H9 (cell line): Measurements from ENCODE around the gene CIPC. TPM values are rescaled to one million over a fixed set of nuclear protein-coding genes. Genes with fewer than 3 reads are reported as not detected.

Experiments used
- DNase-seq: peaks from one replicate; pipeline ENCODE4 v3.0.0-alpha.2; 2017
- H2AFZ ChIP-seq: one replicate; pipeline ENCODE4 v1.6.1; 2013; ENCODE audit warnings: mild to moderate bottlenecking, low read length, control low read depth, moderate library complexity
- H2AK5ac ChIP-seq: 2 replicates; pipeline ENCODE4 v1.6.1; 2013; ENCODE audit warnings: low read length, control low read depth, mixed read lengths; ENCODE audit not compliant: insufficient read length
- H2BK120ac ChIP-seq: one replicate; pipeline ENCODE4 v1.6.1; 2013; ENCODE audit warnings: low read depth, mild to moderate bottlenecking, low read length, control low read depth, inconsistent platforms; ENCODE audit not compliant: poor library complexity, severe bottlenecking
- H2BK12ac ChIP-seq: 2 replicates; pipeline ENCODE4 v1.6.1; 2013; ENCODE audit warnings: low read length, control low read depth, mixed read lengths, low read depth; ENCODE audit not compliant: insufficient read length
- H2BK15ac ChIP-seq: 2 replicates; pipeline ENCODE4 v1.6.1; 2013; ENCODE audit warnings: low read depth, low read length, control low read depth
- H2BK20ac ChIP-seq: one replicate; pipeline ENCODE4 v1.6.1; 2013; ENCODE audit warnings: low read depth, mild to moderate bottlenecking, low read length, control low read depth, inconsistent platforms; ENCODE audit not compliant: poor library complexity, severe bottlenecking
- H2BK5ac ChIP-seq: 2 replicates; pipeline ENCODE4 v1.6.1; 2013; ENCODE audit warnings: low read length, control low read depth, mixed read lengths; ENCODE audit not compliant: insufficient read length
- H3K14ac ChIP-seq: 2 replicates; pipeline ENCODE4 v1.6.1; 2013; ENCODE audit warnings: low read length, control low read depth; ENCODE audit not compliant: insufficient read depth
- H3K18ac ChIP-seq: 2 replicates; pipeline ENCODE4 v1.6.1; 2013; ENCODE audit warnings: low read depth, mild to moderate bottlenecking, mixed read lengths, low read length, control low read depth; ENCODE audit not compliant: insufficient read length
- H3K23ac ChIP-seq: 2 replicates; pipeline ENCODE4 v1.6.1; 2013; ENCODE audit warnings: low read length, control low read depth, mixed read lengths, low read depth; ENCODE audit not compliant: insufficient read length
- H3K23me2 ChIP-seq: 2 replicates; pipeline ENCODE4 v1.6.1; 2013; ENCODE audit warnings: low read depth, mild to moderate bottlenecking, mixed read lengths, low read length, control low read depth; ENCODE audit not compliant: insufficient read length, poor library complexity, severe bottlenecking
- H3K27ac ChIP-seq: 2 replicates; pipeline ENCODE4 v1.5.1; 2013; ENCODE audit warnings: low read length, control low read depth, mixed read lengths, low read depth; ENCODE audit not compliant: insufficient read length
- H3K27me3 ChIP-seq: 2 replicates; pipeline ENCODE4 v1.6.1; 2013; ENCODE audit warnings: low read length, control low read depth, inconsistent platforms; ENCODE audit not compliant: insufficient read depth
- H3K4ac ChIP-seq: 2 replicates; pipeline ENCODE4 v1.6.1; 2013; ENCODE audit warnings: low read depth, mild to moderate bottlenecking, control low read depth, inconsistent platforms, low read length, moderate library complexity
- H3K4me1 ChIP-seq: 2 replicates; pipeline ENCODE4 v1.6.1; 2013; ENCODE audit warnings: low read length, control low read depth, inconsistent platforms; ENCODE audit not compliant: insufficient read depth
- H3K4me2 ChIP-seq: 2 replicates; pipeline ENCODE4 v1.6.1; 2013; ENCODE audit warnings: low read length, control low read depth, mixed read lengths; ENCODE audit not compliant: insufficient read length, insufficient read depth
- H3K56ac ChIP-seq: 2 replicates; pipeline ENCODE4 v1.6.1; 2013; ENCODE audit warnings: low read depth, mild to moderate bottlenecking, mixed read lengths, low read length, control low read depth; ENCODE audit not compliant: insufficient read length
- H3K79me1 ChIP-seq: 2 replicates; pipeline ENCODE4 v1.6.1; 2013; ENCODE audit warnings: low read depth, mild to moderate bottlenecking, moderate library complexity, low read length, control low read depth, inconsistent platforms; ENCODE audit not compliant: insufficient read depth, poor library complexity, severe bottlenecking
- H3K79me2 ChIP-seq: 2 replicates; pipeline ENCODE4 v1.6.1; 2013; ENCODE audit warnings: low read length, control low read depth, inconsistent platforms; ENCODE audit not compliant: insufficient read depth
- H3K9ac ChIP-seq: 2 replicates; pipeline ENCODE4 v1.6.1; 2013; ENCODE audit warnings: low read length, control low read depth, mixed read lengths; ENCODE audit not compliant: insufficient read length; ENCODE audit errors: extremely low read depth
- H3K9me3 ChIP-seq: one replicate; pipeline ENCODE4 v1.6.1; 2013; ENCODE audit warnings: low read depth, low read length, inconsistent platforms; ENCODE audit not compliant: control insufficient read depth
- H3T11ph ChIP-seq: one replicate; pipeline ENCODE4 v1.6.1; 2013; ENCODE audit warnings: mild to moderate bottlenecking, low read length, control low read depth, inconsistent platforms
- H4K20me1 ChIP-seq: one replicate; pipeline ENCODE4 v1.6.1; 2013; ENCODE audit not compliant: control insufficient read depth, insufficient read length, insufficient read depth
- H4K5ac ChIP-seq: 2 replicates; pipeline ENCODE4 v1.6.1; 2013; ENCODE audit warnings: low read depth, mild to moderate bottlenecking, mixed read lengths, low read length, control low read depth; ENCODE audit not compliant: insufficient read length
- H4K8ac ChIP-seq: replicated peaks from 2 replicates; pipeline ENCODE4 v1.6.1; 2013; ENCODE audit warnings: low read length, control low read depth, mixed read lengths, low read depth; ENCODE audit not compliant: insufficient read length
- H4K91ac ChIP-seq: 2 replicates; pipeline ENCODE4 v1.6.1; 2013; ENCODE audit warnings: low read depth, mild to moderate bottlenecking, moderate library complexity, mixed read lengths, low read length, control low read depth; ENCODE audit not compliant: insufficient read length
- H3K27ac Mint-ChIP-seq, 3 experiments: 2 replicates in 2 of 3; 3 replicates in 1 of 3; pipeline ENCODE4 v1.8.0; 2020 to 2021; ENCODE audit warnings: mixed read lengths in 3 of 3, mild to moderate bottlenecking in 1 of 3, moderate library complexity in 1 of 3
- H3K27me3 Mint-ChIP-seq: 2 replicates; pipeline ENCODE4 v1.8.0; 2021; ENCODE audit warnings: low read depth, mild to moderate bottlenecking, moderate library complexity, mixed read lengths
- H3K36me3 Mint-ChIP-seq, 3 experiments: 2 replicates in 2 of 3; 3 replicates in 1 of 3; pipeline ENCODE4 v1.8.0; 2020 to 2021; ENCODE audit warnings: low read depth in 3 of 3, mixed read lengths in 3 of 3; ENCODE audit not compliant: insufficient read depth in 1 of 3
- H3K4me1 Mint-ChIP-seq, 2 experiments: 2 replicates each; pipeline ENCODE4 v1.8.0; 2020; ENCODE audit warnings: mixed read lengths in 2 of 2
- H3K4me3 Mint-ChIP-seq, 2 experiments: 2 replicates in 1 of 2; 3 replicates in 1 of 2; pipeline ENCODE4 v1.8.0; 2020 to 2021; ENCODE audit warnings: mild to moderate bottlenecking in 2 of 2, mixed read lengths in 2 of 2, moderate library complexity in 1 of 2
- H3K9me3 Mint-ChIP-seq, 2 experiments: 2 replicates in 1 of 2; 3 replicates in 1 of 2; pipeline ENCODE4 v1.8.0; 2020; ENCODE audit warnings: mild to moderate bottlenecking in 2 of 2, mixed read lengths in 2 of 2, moderate library complexity in 1 of 2
- CTCF ChIP-seq: fragments of 200-600 bp; sonication (generic); conservative IDR thresholded peaks from 3 replicates; pipeline ENCODE4 v1.8.0; 2021; ENCODE audit warnings: antibody characterized with exemption, mild to moderate bottlenecking
- total RNA-seq: library from RNA; stranded (reverse); gene quantifications from 2 replicates; pipeline ENCODE4 v1.2.1, GENCODE V29; 2021

Gene CIPC
- total RNA-seq, 1 experiment from 2014 or later = 23.4 TPM

GRCh38 chr14:77074969-77075368 is 23.1 kb upstream of the CIPC start:
- Histone ChIP-seq H3K4me2 (no peak overlapping the region), H3K23ac (no peak overlapping the region), H3K4me1 (peaks cover 3% of the 10 kb centered on the region; the same call in 1 of the 2 replicates), H4K5ac (no peak overlapping the region), H3K18ac (no peak overlapping the region), H3K4ac (no peak overlapping the region), H3K27ac (no peak overlapping the region), H3K79me2 (no peaks in the 10 kb centered on the region), H2AFZ (no peak overlapping the region), H3K9me3 (no peaks in the 10 kb centered on the region), H2BK5ac (no peak overlapping the region), H4K91ac (peak overlapping the region; percentile 32), H2BK20ac (no peak overlapping the region), H3K14ac (no peak overlapping the region), H2BK120ac (no peak overlapping the region), H3K56ac (no peak overlapping the region), H3K23me2 (peaks cover 5% of the 10 kb centered on the region), H3K79me1 (no peaks in the 10 kb centered on the region), H2BK15ac (no peak overlapping the region; the same call in 1 of the 2 replicates), H3K27me3 (no peaks in the 10 kb centered on the region), H4K8ac (no peak overlapping the region), H2BK12ac (no peak overlapping the region), H3T11ph (no peak overlapping the region), H4K20me1 (no peaks in the 10 kb centered on the region), H3K9ac (no peak overlapping the region), H2AK5ac (no peak overlapping the region)
- no peak for DNase-seq
- no peaks in the 10 kb centered on the region; the same call in 1 of the 2 replicates for H3K27me3 Mint-ChIP-seq
- H3K27ac Mint-ChIP-seq = no peak overlapping the region; a peak in 1 of 7 replicates
- peaks cover 25 to 37% of the 10 kb centered on the region in 2 experiments for H3K4me1 Mint-ChIP-seq
- no peak for TF ChIP-seq CTCF
- no peak overlapping the region for H3K4me3 Mint-ChIP-seq
- peaks cover 0 to 6% (median 3%) of the 10 kb centered on the region in 3 experiments; a peak in 2 of 7 replicates for H3K36me3 Mint-ChIP-seq
- H3K9me3 Mint-ChIP-seq = peaks cover 0 to 4% of the 10 kb centered on the region in 2 experiments; a peak in 3 of 5 replicates
